CD1c-positive myeloid dendritic cell (primary cell): Measurements from ENCODE around the gene ELOVL6.
A peak's percentile ranks its signal among the peaks of the same experiment; 100 is the strongest.
"Not testable (repeated sequence)": the region's sequence is repeated elsewhere in the genome, so short reads cannot be mapped to it uniquely, and the experiment has no call there.

Experiments
- DNase-seq: peaks from one replicate; pipeline ENCODE4 v3.0.0-alpha.2; 2016; ENCODE audit errors: extremely low spot score

Gene ELOVL6

GRCh38 chr4:110196871-110197528 lies 1.4 kb downstream of the ELOVL6 start:
- peak; percentile 63 for DNase-seq

GRCh38 chr4:110196206-110196870 lies 2.1 kb downstream of the ELOVL6 start:
- DNase-seq: no peak

- DNase-seq: no peak
Measured at GRCh38 chr4:110195561-110196205, 2.7 kb downstream of the ELOVL6 start.

- DNase-seq: peak; percentile 60
Measured at GRCh38 chr4:110193822-110194761, 4.3 kb downstream of the ELOVL6 start.

GRCh38 chr4:110193287-110193686 lies 5.1 kb downstream of the ELOVL6 start:
- DNase-seq: not testable (repeated sequence)

GRCh38 chr4:110190249-110190648 lies 8.2 kb downstream of the ELOVL6 start:
- no peak for DNase-seq

- no peak for DNase-seq
Measured at GRCh38 chr4:110188113-110188512, 10.3 kb downstream of the ELOVL6 start.

- no peak for DNase-seq
Measured at GRCh38 chr4:110184791-110185155, 13.6 kb downstream of the ELOVL6 start.

- DNase-seq: no peak
Measured at GRCh38 chr4:110184140-110184790, 14.2 kb downstream of the ELOVL6 start.

- DNase-seq: no peak
Measured at GRCh38 chr4:110183643-110184042, 14.8 kb downstream of the ELOVL6 start.

GRCh38 chr4:110183058-110183457 lies 15.4 kb downstream of the ELOVL6 start:
- DNase-seq: no peak

GRCh38 chr4:110181890-110182289 lies 16.5 kb downstream of the ELOVL6 start:
- DNase-seq: no peak

GRCh38 chr4:110175634-110176033 lies 22.8 kb downstream of the ELOVL6 start:
- DNase-seq: no peak

GRCh38 chr4:110172972-110173371 lies 25.4 kb downstream of the ELOVL6 start:
- DNase-seq: no peak

GRCh38 chr4:110171971-110172370 lies 26.4 kb downstream of the ELOVL6 start:
- no peak for DNase-seq

- DNase-seq: no peak
Measured at GRCh38 chr4:110170861-110171260, 27.6 kb downstream of the ELOVL6 start.

GRCh38 chr4:110165382-110166286 lies 32.8 kb downstream of the ELOVL6 start:
- peak; percentile 34 for DNase-seq

- DNase-seq: no peak
Measured at GRCh38 chr4:110164856-110165255, 33.6 kb downstream of the ELOVL6 start.

- DNase-seq: no peak
Measured at GRCh38 chr4:110164251-110164650, 34.2 kb downstream of the ELOVL6 start.

GRCh38 chr4:110163327-110164069 lies 34.9 kb downstream of the ELOVL6 start:
- DNase-seq: no peak
